Measurements from ENCODE around the gene TERT.

TERT gene

DNA sequence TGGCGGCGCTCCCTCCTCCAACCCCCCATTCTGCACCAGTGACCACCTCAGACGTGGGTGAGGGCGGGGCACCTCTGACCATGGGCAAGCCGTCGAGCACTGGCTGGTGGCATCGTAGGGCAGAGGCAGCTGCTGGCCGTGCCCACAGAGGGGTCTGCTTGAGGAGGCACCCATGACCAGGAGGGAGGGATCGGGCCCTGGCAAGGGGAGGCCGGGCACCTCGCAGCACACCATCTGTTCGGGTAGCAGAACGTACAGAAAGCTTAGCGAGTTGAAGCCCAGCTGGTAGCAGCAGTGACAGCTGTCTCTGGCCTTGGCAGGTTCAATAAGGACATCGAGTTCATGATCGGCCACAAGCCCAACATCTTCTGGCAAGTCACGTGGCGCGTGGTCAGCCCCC is 74.0 kb downstream of the TERT start:
- no peaks in the 10 kb centered on the region for H3K36me3 ChIP-seq (ENCODE audit: control insufficient read depth in 2 of 2, insufficient read depth in 1 of 2, low read length in 2 of 2)
- ChIA-PET POLR2A (no interaction called here), CTCF (interaction anchor here (0.6 to 1.6 kb wide), 3 partner anchors 15 to 143 kb away, joined by 3 to 6 read pairs (median 3); no protein-coding TSS in a partner anchor)
- H3K4me3 ChIP-seq (ENCODE audit: low read depth, low read length): no peak overlapping the region
- H3K27ac ChIP-seq (ENCODE audit: extremely low read depth, low read depth, low read length): no peak overlapping the region
- TF ChIP-seq TCF7L2 (IDR thresholded peaks at IDR 0.05; ENCODE audit: borderline replicate concordance, low read depth, low read length) (no peak), ZNF341 (tag by site-specific recombination; IDR thresholded peaks at IDR 0.05; ENCODE audit: low read depth) (no peak), ZBTB21 (tag by site-specific recombination; IDR thresholded peaks at IDR 0.05) (no peak), ZNF777 (tag by site-specific recombination; IDR thresholded peaks at IDR 0.05; ENCODE audit: borderline replicate concordance) (no peak), BCL11B (tag by site-specific recombination; IDR thresholded peaks at IDR 0.05; ENCODE audit: low read depth) (no peak), ZNF157 (tag by site-specific recombination; IDR thresholded peaks at IDR 0.05) (no peak), ZNF621 (tag by site-specific recombination; IDR thresholded peaks at IDR 0.05) (no peak), ZNF274 (IDR thresholded peaks at IDR 0.05; ENCODE audit: low read length) (no peak), ZNF274 (tag by site-specific recombination; IDR thresholded peaks at IDR 0.05; ENCODE audit: borderline replicate concordance) (no peak), ZNF521 (tag by site-specific recombination; IDR thresholded peaks at IDR 0.05) (no peak), ZNF174 (tag by site-specific recombination; IDR thresholded peaks at IDR 0.05) (no peak), OSR2 (tag by site-specific recombination; IDR thresholded peaks at IDR 0.05) (no peak), ZNF394 (tag by site-specific recombination; IDR thresholded peaks at IDR 0.05; ENCODE audit: borderline replicate concordance) (no peak), ZNF133 (tag by site-specific recombination; IDR thresholded peaks at IDR 0.05) (no peak), ZNF146 (tag by site-specific recombination; IDR thresholded peaks at IDR 0.05) (no peak), MZF1 (tag by site-specific recombination; IDR thresholded peaks at IDR 0.05; ENCODE audit: borderline replicate concordance) (no peak), IKZF3 (tag by site-specific recombination; IDR thresholded peaks at IDR 0.05) (no peak)
- TF ChIP-seq, protein P1, sequence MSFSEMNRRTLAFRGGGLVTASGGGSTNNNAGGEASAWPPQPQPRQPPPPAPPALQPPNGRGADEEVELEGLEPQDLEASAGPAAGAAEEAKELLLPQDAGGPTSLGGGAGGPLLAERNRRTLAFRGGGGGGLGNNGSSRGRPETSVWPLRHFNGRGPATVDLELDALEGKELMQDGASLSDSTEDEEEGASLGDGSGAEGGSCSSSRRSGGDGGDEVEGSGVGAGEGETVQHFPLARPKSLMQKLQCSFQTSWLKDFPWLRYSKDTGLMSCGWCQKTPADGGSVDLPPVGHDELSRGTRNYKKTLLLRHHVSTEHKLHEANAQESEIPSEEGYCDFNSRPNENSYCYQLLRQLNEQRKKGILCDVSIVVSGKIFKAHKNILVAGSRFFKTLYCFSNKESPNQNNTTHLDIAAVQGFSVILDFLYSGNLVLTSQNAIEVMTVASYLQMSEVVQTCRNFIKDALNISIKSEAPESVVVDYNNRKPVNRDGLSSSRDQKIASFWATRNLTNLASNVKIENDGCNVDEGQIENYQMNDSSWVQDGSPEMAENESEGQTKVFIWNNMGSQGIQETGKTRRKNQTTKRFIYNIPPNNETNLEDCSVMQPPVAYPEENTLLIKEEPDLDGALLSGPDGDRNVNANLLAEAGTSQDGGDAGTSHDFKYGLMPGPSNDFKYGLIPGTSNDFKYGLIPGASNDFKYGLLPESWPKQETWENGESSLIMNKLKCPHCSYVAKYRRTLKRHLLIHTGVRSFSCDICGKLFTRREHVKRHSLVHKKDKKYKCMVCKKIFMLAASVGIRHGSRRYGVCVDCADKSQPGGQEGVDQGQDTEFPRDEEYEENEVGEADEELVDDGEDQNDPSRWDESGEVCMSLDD (tag by site-specific recombination; IDR thresholded peaks at IDR 0.05): no peak
- TF ChIP-seq, protein P2, sequence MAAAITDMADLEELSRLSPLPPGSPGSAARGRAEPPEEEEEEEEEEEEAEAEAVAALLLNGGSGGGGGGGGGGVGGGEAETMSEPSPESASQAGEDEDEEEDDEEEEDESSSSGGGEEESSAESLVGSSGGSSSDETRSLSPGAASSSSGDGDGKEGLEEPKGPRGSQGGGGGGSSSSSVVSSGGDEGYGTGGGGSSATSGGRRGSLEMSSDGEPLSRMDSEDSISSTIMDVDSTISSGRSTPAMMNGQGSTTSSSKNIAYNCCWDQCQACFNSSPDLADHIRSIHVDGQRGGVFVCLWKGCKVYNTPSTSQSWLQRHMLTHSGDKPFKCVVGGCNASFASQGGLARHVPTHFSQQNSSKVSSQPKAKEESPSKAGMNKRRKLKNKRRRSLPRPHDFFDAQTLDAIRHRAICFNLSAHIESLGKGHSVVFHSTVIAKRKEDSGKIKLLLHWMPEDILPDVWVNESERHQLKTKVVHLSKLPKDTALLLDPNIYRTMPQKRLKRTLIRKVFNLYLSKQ (tag by site-specific recombination; IDR thresholded peaks at IDR 0.05; ENCODE audit: borderline replicate concordance): no peak
- TF ChIP-seq, protein P3, sequence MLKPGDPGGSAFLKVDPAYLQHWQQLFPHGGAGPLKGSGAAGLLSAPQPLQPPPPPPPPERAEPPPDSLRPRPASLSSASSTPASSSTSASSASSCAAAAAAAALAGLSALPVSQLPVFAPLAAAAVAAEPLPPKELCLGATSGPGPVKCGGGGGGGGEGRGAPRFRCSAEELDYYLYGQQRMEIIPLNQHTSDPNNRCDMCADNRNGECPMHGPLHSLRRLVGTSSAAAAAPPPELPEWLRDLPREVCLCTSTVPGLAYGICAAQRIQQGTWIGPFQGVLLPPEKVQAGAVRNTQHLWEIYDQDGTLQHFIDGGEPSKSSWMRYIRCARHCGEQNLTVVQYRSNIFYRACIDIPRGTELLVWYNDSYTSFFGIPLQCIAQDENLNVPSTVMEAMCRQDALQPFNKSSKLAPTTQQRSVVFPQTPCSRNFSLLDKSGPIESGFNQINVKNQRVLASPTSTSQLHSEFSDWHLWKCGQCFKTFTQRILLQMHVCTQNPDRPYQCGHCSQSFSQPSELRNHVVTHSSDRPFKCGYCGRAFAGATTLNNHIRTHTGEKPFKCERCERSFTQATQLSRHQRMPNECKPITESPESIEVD (tag by site-specific recombination; IDR thresholded peaks at IDR 0.05): no peak
- TF ChIP-seq, protein P4, sequence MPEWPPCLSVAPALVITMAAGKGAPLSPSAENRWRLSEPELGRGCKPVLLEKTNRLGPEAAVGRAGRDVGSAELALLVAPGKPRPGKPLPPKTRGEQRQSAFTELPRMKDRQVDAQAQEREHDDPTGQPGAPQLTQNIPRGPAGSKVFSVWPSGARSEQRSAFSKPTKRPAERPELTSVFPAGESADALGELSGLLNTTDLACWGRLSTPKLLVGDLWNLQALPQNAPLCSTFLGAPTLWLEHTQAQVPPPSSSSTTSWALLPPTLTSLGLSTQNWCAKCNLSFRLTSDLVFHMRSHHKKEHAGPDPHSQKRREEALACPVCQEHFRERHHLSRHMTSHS (tag by site-specific recombination; IDR thresholded peaks at IDR 0.05): no peak
- no peaks in the 10 kb centered on the region for H3K9me3 ChIP-seq (ENCODE audit: control insufficient read depth, insufficient read depth, low read depth, low read length)
- no peaks in the 10 kb centered on the region for H3K4me1 ChIP-seq (ENCODE audit: control insufficient read depth, insufficient read depth, low read length)
